ENCODE data around the gene TIMM17A. TPM values are rescaled to one million over a fixed set of nuclear protein-coding genes. Genes with fewer than 3 reads are reported as not detected.
"Not testable (repeated sequence)": the region's sequence is repeated elsewhere in the genome, so short reads cannot be mapped to it uniquely, and the experiment has no call there.

The TIMM17A gene
- total and polyA plus RNA-seq, 9 donors = 19.9 to 38.1 (median 29.7) TPM

DNA sequence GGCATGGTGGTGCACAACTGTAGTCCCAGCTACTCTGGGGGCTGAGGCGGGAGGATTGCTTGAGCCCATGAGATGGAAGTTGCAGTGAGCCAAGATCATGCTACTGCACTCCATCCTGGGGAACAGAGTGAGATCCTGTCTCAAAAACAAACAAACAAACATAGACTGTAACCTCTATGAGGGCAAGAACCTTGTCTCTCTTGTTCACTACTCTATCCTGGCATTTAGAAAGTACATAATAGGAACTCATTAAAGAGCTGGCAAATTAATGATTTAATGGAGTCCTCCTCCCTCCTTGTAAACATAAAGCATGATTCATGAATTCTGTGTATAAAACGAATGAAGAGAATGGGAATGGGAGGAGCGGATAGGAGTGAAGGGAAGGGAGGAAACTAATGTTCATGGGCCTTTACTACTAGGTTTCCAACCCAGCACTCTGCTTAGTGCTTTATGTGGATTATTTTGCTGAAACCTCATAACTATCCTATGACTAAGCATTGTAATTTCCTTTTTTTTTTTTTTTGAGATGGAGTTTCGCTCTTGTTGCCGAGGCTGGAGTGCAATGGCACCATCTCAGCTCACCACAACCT lies 17.6 kb upstream of the TIMM17A start:
- no peak for TF ChIP-seq EP300 (IDR thresholded peaks at IDR 0.05)
- no peaks in the 10 kb centered on the region for H3K27me3 ChIP-seq
- H3K4me3 ChIP-seq = peak overlapping the region; percentile 8
- peaks cover 17% of the 10 kb centered on the region for H3K4me1 ChIP-seq (ENCODE audit: insufficient read depth)
- DNase-seq = no peak
- H3K36me3 ChIP-seq = no peaks in the 10 kb centered on the region
- H3K27ac ChIP-seq = peak overlapping the region in 1 of 2 donors; percentile 33
- intact Hi-C loops (cut with DNase I) = no loop called here
- no peaks in the 10 kb centered on the region for H3K9me3 ChIP-seq
- 34 to 50% (median 48%) methylated on average over 5 of the region's 5 CpGs for WGBS, 3 donors

DNA sequence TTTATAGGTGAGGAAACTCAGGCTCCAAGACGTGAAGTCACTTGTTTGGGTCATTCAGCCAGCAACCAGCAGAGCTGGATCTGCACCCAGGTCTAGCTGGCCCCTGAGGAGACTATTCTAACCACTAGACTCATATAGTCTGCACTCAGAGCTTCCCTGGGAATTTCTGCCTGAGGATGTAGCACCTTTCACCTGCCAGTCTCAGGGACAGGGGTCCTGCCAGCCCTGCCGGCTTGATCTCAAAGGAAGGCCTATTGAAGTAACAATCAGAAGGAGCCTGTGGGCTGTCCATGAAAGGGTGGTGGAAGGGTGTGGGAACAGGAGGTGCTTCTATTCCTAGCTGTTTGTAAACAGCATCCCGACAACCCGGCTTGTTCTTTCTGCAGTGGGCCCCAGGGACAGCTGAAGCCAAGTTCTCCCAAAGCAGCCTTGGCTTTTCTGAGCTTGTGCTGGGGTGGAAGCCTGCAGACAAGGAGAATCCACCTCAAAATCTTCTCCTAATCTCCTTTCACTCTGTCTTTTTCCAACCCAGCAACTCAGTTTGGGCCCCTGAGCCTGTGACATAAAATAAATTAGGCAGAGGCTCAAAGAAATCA lies 16.8 kb upstream of the TIMM17A start:
- 35 to 43% (median 42%) methylated on average over 4 of the region's 4 CpGs for WGBS, 3 donors
- peak overlapping the region in 1 of 2 donors; percentile 33 for H3K27ac ChIP-seq

DNA sequence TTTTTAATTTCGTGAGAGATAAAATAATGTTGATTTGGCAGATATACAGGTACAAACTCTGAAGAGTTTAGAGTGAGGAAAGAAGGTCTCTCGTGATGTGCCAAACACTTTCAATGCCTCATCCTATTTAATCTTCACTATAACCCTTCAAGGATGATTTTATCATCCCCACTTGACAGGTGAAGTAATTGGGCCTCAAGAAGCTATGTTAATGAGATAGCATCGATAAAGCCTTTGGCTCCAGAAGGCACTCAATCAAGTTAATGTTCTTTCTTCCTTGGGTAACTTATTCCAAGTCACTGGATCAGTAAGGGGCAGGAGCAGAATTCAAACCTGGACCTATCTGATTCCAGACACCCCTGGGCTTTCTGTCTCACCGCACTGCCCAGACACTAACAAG lies 16.2 kb upstream of the TIMM17A start:
- TF ChIP-seq, protein P1, sequence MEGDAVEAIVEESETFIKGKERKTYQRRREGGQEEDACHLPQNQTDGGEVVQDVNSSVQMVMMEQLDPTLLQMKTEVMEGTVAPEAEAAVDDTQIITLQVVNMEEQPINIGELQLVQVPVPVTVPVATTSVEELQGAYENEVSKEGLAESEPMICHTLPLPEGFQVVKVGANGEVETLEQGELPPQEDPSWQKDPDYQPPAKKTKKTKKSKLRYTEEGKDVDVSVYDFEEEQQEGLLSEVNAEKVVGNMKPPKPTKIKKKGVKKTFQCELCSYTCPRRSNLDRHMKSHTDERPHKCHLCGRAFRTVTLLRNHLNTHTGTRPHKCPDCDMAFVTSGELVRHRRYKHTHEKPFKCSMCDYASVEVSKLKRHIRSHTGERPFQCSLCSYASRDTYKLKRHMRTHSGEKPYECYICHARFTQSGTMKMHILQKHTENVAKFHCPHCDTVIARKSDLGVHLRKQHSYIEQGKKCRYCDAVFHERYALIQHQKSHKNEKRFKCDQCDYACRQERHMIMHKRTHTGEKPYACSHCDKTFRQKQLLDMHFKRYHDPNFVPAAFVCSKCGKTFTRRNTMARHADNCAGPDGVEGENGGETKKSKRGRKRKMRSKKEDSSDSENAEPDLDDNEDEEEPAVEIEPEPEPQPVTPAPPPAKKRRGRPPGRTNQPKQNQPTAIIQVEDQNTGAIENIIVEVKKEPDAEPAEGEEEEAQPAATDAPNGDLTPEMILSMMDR (IDR thresholded peaks at IDR 0.05) = no peak
- no peak for TF ChIP-seq POLR2A (IDR thresholded peaks at IDR 0.05)
- TF ChIP-seq EP300 (IDR thresholded peaks at IDR 0.05) = no peak
- Histone ChIP-seq H3K27me3 (no peaks in the 10 kb centered on the region), H3K4me3 (peak overlapping the region; percentile 8), H3K9me3 (no peaks in the 10 kb centered on the region), H3K36me3 (no peaks in the 10 kb centered on the region), H3K4me1 (ENCODE audit: insufficient read depth) (peaks cover 17% of the 10 kb centered on the region), H3K27ac (peak overlapping the region in 1 of 2 donors; percentile 33)
- WGBS, 3 donors = 30 to 49% (median 41%) methylated on average over 4 of the region's 4 CpGs
- intact Hi-C loops (cut with DNase I) = no loop called here
- DNase-seq = no peak

More for the DNA sequence above, 16.8 kb upstream of the TIMM17A start:
- peak overlapping the region; percentile 8 for H3K4me3 ChIP-seq
- intact Hi-C loops (cut with DNase I) = no loop called here
- H3K4me1 ChIP-seq (ENCODE audit: insufficient read depth) = peaks cover 19% of the 10 kb centered on the region
- no peaks in the 10 kb centered on the region for H3K27me3 ChIP-seq
- H3K9me3 ChIP-seq = no peaks in the 10 kb centered on the region
- TF ChIP-seq POLR2A (IDR thresholded peaks at IDR 0.05) (no peak), EP300 (IDR thresholded peaks at IDR 0.05) (no peak)
- TF ChIP-seq, protein P1 (IDR thresholded peaks at IDR 0.05) = no peak
- no peaks in the 10 kb centered on the region for H3K36me3 ChIP-seq
- DNase-seq = no peak

DNA sequence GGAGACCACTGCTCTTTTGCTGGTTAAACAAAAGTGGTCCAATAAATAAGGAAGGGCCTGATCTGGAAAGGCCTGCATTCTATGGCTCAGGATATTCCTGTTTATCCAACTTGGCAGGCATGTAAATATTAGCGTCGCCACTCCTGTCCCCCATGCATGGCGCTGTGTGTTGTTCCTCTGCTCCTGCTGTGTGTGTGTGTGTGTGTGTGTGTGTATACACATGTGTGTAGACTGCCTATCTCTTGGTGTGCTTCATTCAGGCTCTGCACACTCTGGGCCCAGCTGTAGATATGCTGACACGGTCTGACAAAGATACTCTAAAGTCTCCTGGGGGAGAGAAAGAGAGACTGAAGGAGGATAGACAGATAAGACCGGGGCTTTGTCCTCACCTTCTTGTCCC lies 15.7 kb upstream of the TIMM17A start:
- Histone ChIP-seq H3K27me3 (no peaks in the 10 kb centered on the region), H3K27ac (peak overlapping the region in 1 of 2 donors; percentile 33), H3K4me1 (ENCODE audit: insufficient read depth) (peaks cover 15% of the 10 kb centered on the region), H3K4me3 (peak overlapping the region; percentile 10), H3K36me3 (no peaks in the 10 kb centered on the region), H3K9me3 (no peaks in the 10 kb centered on the region)
- 61 to 77% (median 68%) methylated on average over 5 of the region's 5 CpGs for WGBS, 3 donors
- intact Hi-C loops (cut with DNase I) = no loop called here
- no peak for TF ChIP-seq POLR2A (IDR thresholded peaks at IDR 0.05)
- TF ChIP-seq, protein P1 (IDR thresholded peaks at IDR 0.05) = no peak
- TF ChIP-seq EP300 (IDR thresholded peaks at IDR 0.05) = no peak
- DNase-seq = no peak

DNA sequence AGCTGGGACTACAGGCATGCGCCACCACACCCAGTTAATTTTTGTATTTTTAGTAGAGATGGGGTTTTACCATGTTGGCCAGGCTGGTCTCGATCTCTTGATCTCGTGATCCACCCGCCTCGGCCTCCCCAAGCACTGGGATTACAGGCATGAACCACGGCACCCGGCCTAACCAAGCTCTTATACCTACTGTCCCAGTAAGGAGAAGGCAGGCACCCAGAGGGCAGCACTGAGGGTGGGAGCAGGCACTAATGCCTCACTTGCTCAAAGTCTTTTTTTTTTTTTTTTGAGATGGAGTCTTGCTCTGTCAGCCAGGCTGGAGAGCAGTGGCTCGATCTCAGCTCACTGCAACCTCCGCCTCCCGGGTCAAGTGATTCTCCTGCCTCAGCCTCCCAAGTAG lies 15.0 kb upstream of the TIMM17A start:
- not testable (repeated sequence) for H3K36me3 ChIP-seq, H3K27me3 ChIP-seq, H3K27ac ChIP-seq, DNase-seq, H3K9me3 ChIP-seq
- Histone ChIP-seq H3K4me3 (peak overlapping the region; percentile 10), H3K4me1 (ENCODE audit: insufficient read depth) (peaks cover 14% of the 10 kb centered on the region)
- 87 to 95% (median 93%) methylated on average over 10 of the region's 10 CpGs for WGBS, 3 donors
- intact Hi-C loops (cut with DNase I) = loop anchor here in 2 of 4 donors (5.0 kb wide), 2 partner anchors 33 to 43 kb away; no protein-coding TSS in a partner anchor

Data from ovary (tissue), 9 donors.